GM21717 (cell line): ENCODE measurements around the gene LUZP2.

Source experiments
- ATAC-seq: cut with Tn5 transposase; IDR thresholded peaks from one replicate; pipeline ENCODE4 v1.9.1; 2021; ENCODE audit warnings: mild to moderate bottlenecking, moderate library complexity; ENCODE audit not compliant: unreplicated experiment

Gene LUZP2

GRCh38 chr11:24708616-24709015, 211.8 kb downstream of the LUZP2 start:
- no peak for ATAC-seq

- ATAC-seq = no peak
These were observed 213.2 kb downstream of the LUZP2 start for GRCh38 chr11:24709928-24710565.

GRCh38 chr11:24714601-24715000, 217.7 kb downstream of the LUZP2 start:
- ATAC-seq = no peak

- no peak for ATAC-seq
These were observed 219.6 kb downstream of the LUZP2 start for GRCh38 chr11:24716403-24716802.

- no peak for ATAC-seq
These were observed 226.4 kb downstream of the LUZP2 start for GRCh38 chr11:24723231-24723630.

- no peak for ATAC-seq
These were observed 234.7 kb downstream of the LUZP2 start for GRCh38 chr11:24731554-24731953.

GRCh38 chr11:24734742-24735237, 237.9 kb downstream of the LUZP2 start:
- no peak for ATAC-seq

GRCh38 chr11:24738972-24739371, 242.1 kb downstream of the LUZP2 start:
- no peak for ATAC-seq

GRCh38 chr11:24739637-24740036, 242.8 kb downstream of the LUZP2 start:
- no peak for ATAC-seq

GRCh38 chr11:24747275-24748251, 250.7 kb downstream of the LUZP2 start:
- no peak for ATAC-seq

- no peak for ATAC-seq
These were observed 251.4 kb downstream of the LUZP2 start for GRCh38 chr11:24748261-24748660.

GRCh38 chr11:24754406-24754805, 257.6 kb downstream of the LUZP2 start:
- ATAC-seq = no peak

GRCh38 chr11:24755260-24755839, 258.5 kb downstream of the LUZP2 start:
- ATAC-seq = no peak

GRCh38 chr11:24759742-24760141, 262.9 kb downstream of the LUZP2 start:
- ATAC-seq = no peak

GRCh38 chr11:24760681-24761080, 263.8 kb downstream of the LUZP2 start:
- no peak for ATAC-seq

GRCh38 chr11:24762076-24762475, 265.2 kb downstream of the LUZP2 start:
- no peak for ATAC-seq

- ATAC-seq = no peak
These were observed 270.6 kb downstream of the LUZP2 start for GRCh38 chr11:24767411-24767810.

- ATAC-seq = no peak
These were observed 276.5 kb downstream of the LUZP2 start for GRCh38 chr11:24773322-24773721.

- ATAC-seq = no peak
These were observed 282.9 kb downstream of the LUZP2 start for GRCh38 chr11:24779791-24780190.

GRCh38 chr11:24781288-24781687, 284.4 kb downstream of the LUZP2 start:
- ATAC-seq = no peak

- no peak for ATAC-seq
These were observed 296.6 kb downstream of the LUZP2 start for GRCh38 chr11:24793479-24793878.

- ATAC-seq = no peak
These were observed 297.2 kb downstream of the LUZP2 start for GRCh38 chr11:24794064-24794463.
